ENCODE data around the gene GULP1. TPM values are rescaled to one million over a fixed set of nuclear protein-coding genes. Genes with fewer than 3 reads are reported as not detected.

Gene GULP1
- total RNA-seq, 1 experiment from 2014 or later: 75.1 TPM

- TF ChIP-seq ZSCAN18 (CRISPR knock-in tag; IDR thresholded peaks at IDR 0.05): no peak
- no peak for TF ChIP-seq CDX4 (CRISPR knock-in tag; IDR thresholded peaks at IDR 0.05; ENCODE audit: borderline replicate concordance)
- TF ChIP-seq TCF7 (CRISPR knock-in tag; IDR thresholded peaks at IDR 0.05; ENCODE audit: low read depth): no peak
- TF ChIP-seq NR3C1 (CRISPR knock-in tag; conservative IDR thresholded peaks at IDR 0.05; ENCODE audit: low read depth): no peak
- no peak for TF ChIP-seq PRRX2 (CRISPR knock-in tag; IDR thresholded peaks at IDR 0.05)
- TF ChIP-seq ERG (CRISPR knock-in tag; IDR thresholded peaks at IDR 0.05): no peak
- TF ChIP-seq ZBTB43 (CRISPR knock-in tag; IDR thresholded peaks at IDR 0.05): no peak
- no peak for TF ChIP-seq ZNF263 (CRISPR knock-in tag; IDR thresholded peaks at IDR 0.05; ENCODE audit: low read depth)
- no peak for TF ChIP-seq NFATC4 (CRISPR knock-in tag; IDR thresholded peaks at IDR 0.05)
- TF ChIP-seq FOXP4 (CRISPR knock-in tag; IDR thresholded peaks at IDR 0.05): no peak
These were observed 224.2 kb downstream of the GULP1 start (continued) for GRCh38 chr2:188515918-188516317.

GRCh38 chr2:188517549-188518215 is 226.0 kb downstream of the GULP1 start:
- Mint-ChIP-seq H3K4me1 (peaks cover 36% of the 10 kb centered on the region), H3K4me3 (no peak overlapping the region), H3K27ac (peak overlapping the region; percentile 29; the same call in 1 of the 2 replicates), H3K9me3 (peaks cover 7% of the 10 kb centered on the region; the same call in 1 of the 2 replicates), H3K36me3 (peaks cover 9% of the 10 kb centered on the region; the same call in 1 of the 2 replicates), H3K27me3 (ENCODE audit: low read depth) (no peaks in the 10 kb centered on the region)
- ChIA-PET CTCF (no interaction called here), POLR2A (no interaction called here)
- ATAC-seq (no peak), DNase-seq (ENCODE audit: low spot score) (no peak)
- no peak for TF ChIP-seq GTF2I (CRISPR knock-in tag; conservative IDR thresholded peaks at IDR 0.05)
- peak; percentile 40; the same call in 1 of the 2 replicates for TF ChIP-seq USF2 (CRISPR knock-in tag; IDR thresholded peaks at IDR 0.05)
- TF ChIP-seq USF1 (CRISPR knock-in tag; IDR thresholded peaks at IDR 0.05): peak; percentile 15; the same call in 1 of the 2 replicates

- H3K27me3 Mint-ChIP-seq (ENCODE audit: low read depth): no peaks in the 10 kb centered on the region
- H3K9me3 Mint-ChIP-seq: peaks cover 7% of the 10 kb centered on the region; the same call in 1 of the 2 replicates
- ATAC-seq (no peak), DNase-seq (ENCODE audit: low spot score) (no peak)
- CTCF ChIA-PET: no interaction called here
- peaks cover 9% of the 10 kb centered on the region; the same call in 1 of the 2 replicates for H3K36me3 Mint-ChIP-seq
- H3K27ac Mint-ChIP-seq: no peak overlapping the region
- H3K4me3 Mint-ChIP-seq: no peak overlapping the region
- H3K4me1 Mint-ChIP-seq: peaks cover 36% of the 10 kb centered on the region
- POLR2A ChIA-PET: no interaction called here
- TF ChIP-seq OVOL2 (CRISPR knock-in tag; IDR thresholded peaks at IDR 0.05; ENCODE audit: borderline replicate concordance) (no peak), MYBL2 (CRISPR knock-in tag; IDR thresholded peaks at IDR 0.05) (no peak), ZNF671 (CRISPR knock-in tag; IDR thresholded peaks at IDR 0.05) (no peak), GTF2I (CRISPR knock-in tag; conservative IDR thresholded peaks at IDR 0.05) (no peak), PRDM15 (CRISPR knock-in tag; IDR thresholded peaks at IDR 0.05) (no peak), NR2C2 (CRISPR knock-in tag; IDR thresholded peaks at IDR 0.05) (no peak), ZNF423 (CRISPR knock-in tag; IDR thresholded peaks at IDR 0.05) (no peak), CREB1 (CRISPR knock-in tag; IDR thresholded peaks at IDR 0.05) (no peak)
These were observed 226.7 kb downstream of the GULP1 start for GRCh38 chr2:188518381-188518780.

All from WTC11 (cell line).